ENCODE data around the gene KCNK7.

KCNK7 gene

DNA sequence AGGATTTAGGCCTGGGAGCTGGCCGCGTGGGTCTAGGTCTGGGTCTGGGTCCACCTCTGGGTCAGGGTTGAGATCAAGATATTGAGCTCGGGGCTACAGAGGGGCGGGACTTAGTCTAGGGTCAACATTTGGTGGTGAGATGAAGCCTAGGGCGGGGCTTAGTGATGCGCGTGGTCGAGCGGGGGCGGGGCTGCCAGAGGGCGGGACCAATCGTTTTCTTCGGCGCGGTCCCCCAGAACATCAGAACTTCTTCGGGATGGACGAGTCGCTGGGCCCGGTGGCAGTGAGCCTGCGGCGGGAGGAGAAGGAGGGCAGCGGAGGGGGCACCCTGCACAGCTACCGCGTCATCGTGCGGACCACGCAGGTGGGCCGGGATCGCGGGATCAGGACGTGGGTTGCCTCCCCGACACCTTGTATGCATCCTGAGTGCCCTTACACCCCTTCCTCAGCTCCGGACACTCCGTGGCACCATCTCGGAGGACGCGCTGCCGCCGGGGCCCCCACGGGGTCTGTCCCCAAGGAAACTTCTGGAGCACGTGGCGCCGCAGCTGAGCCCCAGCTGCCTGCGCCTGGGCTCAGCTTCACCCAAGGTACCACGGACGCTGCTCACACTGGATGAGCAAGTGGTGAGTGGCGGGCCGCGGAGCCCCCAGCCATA, 46.5 kb upstream of the KCNK7 start:
- Histone ChIP-seq H4K20me1 (ENCODE audit: low read depth, low read length) (no peaks in the 10 kb centered on the region), H3K79me2 (ENCODE audit: insufficient read depth, low read length) (no peaks in the 10 kb centered on the region), H3F3A (ENCODE audit: insufficient read depth) (peaks cover 22% of the 10 kb centered on the region), H3K27ac (ENCODE audit: low read depth, low read length) (no peak overlapping the region), H3K36me3 (ENCODE audit: low read length) (no peaks in the 10 kb centered on the region), H3K4me2 (ENCODE audit: low read depth, low read length, poor library complexity, severe bottlenecking) (no peak overlapping the region), H3K9ac (ENCODE audit: low read length) (no peak overlapping the region), H3K4me3 (ENCODE audit: insufficient read depth, low read length, poor library complexity, severe bottlenecking) (no peak overlapping the region), H3K9me3 (ENCODE audit: insufficient read depth, low read length) (no peaks in the 10 kb centered on the region), H2AFZ (ENCODE audit: low read depth, low read length, severe bottlenecking) (no peak overlapping the region), H3K9me2 (replicated peaks; ENCODE audit: insufficient read depth, low read length) (no peaks in the 10 kb centered on the region), H3K27me3 (ENCODE audit: low read length) (no peaks in the 10 kb centered on the region)
- TF ChIP-seq, protein P1, sequence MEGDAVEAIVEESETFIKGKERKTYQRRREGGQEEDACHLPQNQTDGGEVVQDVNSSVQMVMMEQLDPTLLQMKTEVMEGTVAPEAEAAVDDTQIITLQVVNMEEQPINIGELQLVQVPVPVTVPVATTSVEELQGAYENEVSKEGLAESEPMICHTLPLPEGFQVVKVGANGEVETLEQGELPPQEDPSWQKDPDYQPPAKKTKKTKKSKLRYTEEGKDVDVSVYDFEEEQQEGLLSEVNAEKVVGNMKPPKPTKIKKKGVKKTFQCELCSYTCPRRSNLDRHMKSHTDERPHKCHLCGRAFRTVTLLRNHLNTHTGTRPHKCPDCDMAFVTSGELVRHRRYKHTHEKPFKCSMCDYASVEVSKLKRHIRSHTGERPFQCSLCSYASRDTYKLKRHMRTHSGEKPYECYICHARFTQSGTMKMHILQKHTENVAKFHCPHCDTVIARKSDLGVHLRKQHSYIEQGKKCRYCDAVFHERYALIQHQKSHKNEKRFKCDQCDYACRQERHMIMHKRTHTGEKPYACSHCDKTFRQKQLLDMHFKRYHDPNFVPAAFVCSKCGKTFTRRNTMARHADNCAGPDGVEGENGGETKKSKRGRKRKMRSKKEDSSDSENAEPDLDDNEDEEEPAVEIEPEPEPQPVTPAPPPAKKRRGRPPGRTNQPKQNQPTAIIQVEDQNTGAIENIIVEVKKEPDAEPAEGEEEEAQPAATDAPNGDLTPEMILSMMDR (IDR thresholded peaks at IDR 0.05; ENCODE audit: insufficient read depth, low read length, poor library complexity, severe bottlenecking) = no peak
- no peak for TF ChIP-seq EZH2phosphoT487 (conservative IDR thresholded peaks at IDR 0.05; ENCODE audit: low read length)

DNA sequence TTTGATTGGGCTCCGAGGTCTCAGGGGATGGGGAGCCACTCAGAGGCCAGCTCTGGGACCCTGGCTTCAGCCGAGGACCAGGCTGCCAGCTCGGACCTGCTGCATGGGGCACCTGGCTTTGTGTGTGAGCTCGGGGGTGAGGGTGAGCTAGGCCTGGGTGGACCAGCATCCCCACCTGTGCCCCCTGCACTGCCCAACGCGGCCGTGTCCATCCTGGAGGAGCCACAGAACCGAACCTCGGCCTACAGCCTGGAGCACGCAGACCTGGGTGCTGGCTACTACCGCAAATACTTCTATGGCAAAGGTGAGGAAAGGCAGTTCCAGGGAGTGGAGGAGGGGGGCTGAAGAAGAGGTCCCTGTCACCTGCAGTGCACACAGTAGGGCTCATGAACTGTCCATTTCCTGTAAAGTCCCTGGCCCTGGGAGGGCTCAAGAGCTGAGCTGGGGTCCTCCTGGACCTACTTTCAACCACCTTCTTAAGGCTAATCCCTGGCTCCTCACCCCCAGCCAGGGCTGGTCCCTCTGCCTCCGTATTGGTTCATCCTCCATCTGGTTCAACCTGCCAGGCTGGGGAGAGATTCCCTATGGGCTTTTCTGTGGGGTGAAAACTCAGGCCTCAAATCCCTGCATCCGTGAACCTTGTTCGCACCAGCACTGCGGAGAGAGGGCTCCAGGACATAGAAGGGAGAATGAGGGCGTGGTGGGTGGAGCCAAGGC, 45.9 kb upstream of the KCNK7 start:
- Histone ChIP-seq H3K9ac (ENCODE audit: low read length) (no peak overlapping the region), H3K4me3 (ENCODE audit: insufficient read depth, low read length, poor library complexity, severe bottlenecking) (no peak overlapping the region), H3K79me2 (ENCODE audit: insufficient read depth, low read length) (no peaks in the 10 kb centered on the region), H3F3A (ENCODE audit: insufficient read depth) (peaks cover 23% of the 10 kb centered on the region), H3K9me3 (ENCODE audit: insufficient read depth, low read length) (no peaks in the 10 kb centered on the region), H3K36me3 (ENCODE audit: low read length) (no peaks in the 10 kb centered on the region), H3K9me2 (replicated peaks; ENCODE audit: insufficient read depth, low read length) (no peaks in the 10 kb centered on the region), H3K27ac (ENCODE audit: low read depth, low read length) (peak overlapping the region; percentile 90; the same call in 1 of the 2 replicates), H3K27me3 (ENCODE audit: low read length) (no peaks in the 10 kb centered on the region), H4K20me1 (ENCODE audit: low read depth, low read length) (no peaks in the 10 kb centered on the region), H3K4me2 (ENCODE audit: low read depth, low read length, poor library complexity, severe bottlenecking) (no peak overlapping the region), H2AFZ (ENCODE audit: low read depth, low read length, severe bottlenecking) (no peak overlapping the region)
- TF ChIP-seq, protein P1 (IDR thresholded peaks at IDR 0.05; ENCODE audit: insufficient read depth, low read length, poor library complexity, severe bottlenecking) = no peak
- no peak for TF ChIP-seq EZH2phosphoT487 (conservative IDR thresholded peaks at IDR 0.05; ENCODE audit: low read length)

DNA sequence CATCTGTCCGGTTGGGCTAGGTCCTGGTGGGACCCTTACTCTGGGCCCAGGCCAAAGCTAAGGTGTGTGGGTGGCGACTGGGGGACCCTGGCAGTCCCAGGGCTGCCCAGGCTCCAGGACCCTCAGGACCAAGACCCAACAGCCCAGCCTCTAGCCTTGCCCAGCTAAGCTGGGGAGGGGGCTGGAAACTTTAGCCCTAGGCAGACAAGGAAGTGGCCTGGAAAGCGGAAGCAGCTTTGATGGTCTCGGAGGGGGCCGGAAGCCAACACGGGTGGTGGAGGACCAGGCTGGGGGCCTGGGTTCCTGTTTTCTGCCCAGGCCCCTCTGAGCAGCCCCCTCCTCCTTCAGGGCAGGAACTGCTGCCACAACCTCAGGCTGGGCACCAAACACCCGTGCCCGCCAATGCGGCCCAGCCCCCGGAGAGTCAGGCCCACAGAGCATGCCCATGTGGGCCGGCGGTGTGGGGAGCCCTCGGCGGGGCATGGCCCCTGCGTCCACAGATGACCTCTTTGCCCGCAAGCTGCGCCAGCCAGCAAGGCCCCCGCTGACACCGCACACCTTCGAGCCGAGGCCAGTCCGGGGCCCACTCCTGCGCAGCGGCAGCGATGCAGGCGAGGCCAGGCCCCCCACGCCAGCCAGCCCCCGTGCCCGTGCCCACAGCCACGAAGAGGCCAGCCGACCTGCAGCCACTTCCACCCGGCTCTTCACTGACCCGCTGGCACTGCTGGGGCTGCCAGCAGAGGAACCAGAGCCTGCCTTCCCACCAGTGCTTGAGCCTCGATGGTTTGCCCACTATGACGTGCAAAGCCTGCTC, 45.1 kb upstream of the KCNK7 start:
- Histone ChIP-seq H3K27me3 (ENCODE audit: low read length) (no peaks in the 10 kb centered on the region), H3K4me2 (ENCODE audit: low read depth, low read length, poor library complexity, severe bottlenecking) (peak overlapping the region; percentile 77), H3K9ac (ENCODE audit: low read length) (peak overlapping the region; percentile 76), H3K4me3 (ENCODE audit: insufficient read depth, low read length, poor library complexity, severe bottlenecking) (peak overlapping the region; percentile 36), H2AFZ (ENCODE audit: low read depth, low read length, severe bottlenecking) (no peak overlapping the region), H3F3A (ENCODE audit: insufficient read depth) (peaks cover 23% of the 10 kb centered on the region), H3K79me2 (ENCODE audit: insufficient read depth, low read length) (no peaks in the 10 kb centered on the region), H3K36me3 (ENCODE audit: low read length) (no peaks in the 10 kb centered on the region), H3K27ac (ENCODE audit: low read depth, low read length) (peak overlapping the region; percentile 90), H4K20me1 (ENCODE audit: low read depth, low read length) (no peaks in the 10 kb centered on the region), H3K9me3 (ENCODE audit: insufficient read depth, low read length) (no peaks in the 10 kb centered on the region), H3K9me2 (replicated peaks; ENCODE audit: insufficient read depth, low read length) (no peaks in the 10 kb centered on the region)
- TF ChIP-seq, protein P1 (IDR thresholded peaks at IDR 0.05; ENCODE audit: insufficient read depth, low read length, poor library complexity, severe bottlenecking) = no peak
- no peak for TF ChIP-seq EZH2phosphoT487 (conservative IDR thresholded peaks at IDR 0.05; ENCODE audit: low read length)
